ENCODE results near the gene JPH2.

The JPH2 gene

DNA sequence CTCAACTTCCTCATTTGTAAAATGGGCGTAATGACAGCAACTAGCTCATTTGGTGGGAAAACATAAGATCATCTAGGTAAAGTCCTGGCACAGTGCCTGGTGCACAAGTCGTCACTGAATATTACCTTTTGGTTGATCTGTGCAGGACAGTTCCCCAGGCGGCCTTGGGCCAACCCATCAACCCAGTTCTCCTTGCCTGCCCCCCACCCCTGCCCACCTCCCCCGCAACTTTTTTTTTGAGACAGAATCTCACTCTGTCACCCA is 99.2 kb downstream of the JPH2 start:
- TF ChIP-seq, protein P1, sequence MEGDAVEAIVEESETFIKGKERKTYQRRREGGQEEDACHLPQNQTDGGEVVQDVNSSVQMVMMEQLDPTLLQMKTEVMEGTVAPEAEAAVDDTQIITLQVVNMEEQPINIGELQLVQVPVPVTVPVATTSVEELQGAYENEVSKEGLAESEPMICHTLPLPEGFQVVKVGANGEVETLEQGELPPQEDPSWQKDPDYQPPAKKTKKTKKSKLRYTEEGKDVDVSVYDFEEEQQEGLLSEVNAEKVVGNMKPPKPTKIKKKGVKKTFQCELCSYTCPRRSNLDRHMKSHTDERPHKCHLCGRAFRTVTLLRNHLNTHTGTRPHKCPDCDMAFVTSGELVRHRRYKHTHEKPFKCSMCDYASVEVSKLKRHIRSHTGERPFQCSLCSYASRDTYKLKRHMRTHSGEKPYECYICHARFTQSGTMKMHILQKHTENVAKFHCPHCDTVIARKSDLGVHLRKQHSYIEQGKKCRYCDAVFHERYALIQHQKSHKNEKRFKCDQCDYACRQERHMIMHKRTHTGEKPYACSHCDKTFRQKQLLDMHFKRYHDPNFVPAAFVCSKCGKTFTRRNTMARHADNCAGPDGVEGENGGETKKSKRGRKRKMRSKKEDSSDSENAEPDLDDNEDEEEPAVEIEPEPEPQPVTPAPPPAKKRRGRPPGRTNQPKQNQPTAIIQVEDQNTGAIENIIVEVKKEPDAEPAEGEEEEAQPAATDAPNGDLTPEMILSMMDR (IDR thresholded peaks at IDR 0.05), result no peak

DNA sequence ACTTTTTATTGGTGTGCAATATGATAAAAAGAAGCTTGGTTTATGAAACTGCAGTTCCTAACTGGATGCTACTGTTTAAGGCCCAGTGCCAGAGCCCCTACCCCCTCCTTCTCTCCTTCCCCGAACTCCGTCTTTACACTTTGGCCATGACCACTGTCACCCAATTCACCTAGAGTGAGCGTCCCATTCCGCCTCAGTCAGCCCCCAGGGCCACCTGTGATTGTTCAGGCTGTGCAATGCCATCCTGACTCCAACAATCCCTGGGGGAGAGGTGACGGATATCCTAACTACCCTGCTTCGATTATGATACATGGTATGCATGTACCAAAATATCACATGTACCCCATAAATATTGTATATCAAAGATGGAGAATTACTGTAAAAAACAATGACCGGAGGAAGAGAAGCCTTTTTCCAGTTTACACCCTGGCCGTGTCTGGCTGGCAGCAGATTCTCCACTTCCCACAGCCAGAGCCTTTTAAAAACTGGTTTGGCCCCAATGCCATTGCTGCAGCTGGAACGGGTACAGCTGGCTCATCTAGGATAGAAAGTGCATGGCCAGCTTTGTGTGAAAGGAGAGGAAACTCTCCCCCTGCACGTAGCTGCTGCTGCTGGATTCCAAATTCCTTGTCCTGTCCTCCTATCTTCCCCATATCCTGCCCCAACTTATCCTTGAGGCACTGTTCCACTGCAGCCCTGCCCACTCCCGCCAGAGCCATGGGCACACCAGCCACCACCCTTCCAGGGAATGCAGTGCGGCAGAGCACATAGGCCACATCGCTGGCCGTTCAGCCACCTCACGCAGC is 99.7 kb downstream of the JPH2 start:
- TF ChIP-seq, protein P1 (IDR thresholded peaks at IDR 0.05), result no peak

DNA sequence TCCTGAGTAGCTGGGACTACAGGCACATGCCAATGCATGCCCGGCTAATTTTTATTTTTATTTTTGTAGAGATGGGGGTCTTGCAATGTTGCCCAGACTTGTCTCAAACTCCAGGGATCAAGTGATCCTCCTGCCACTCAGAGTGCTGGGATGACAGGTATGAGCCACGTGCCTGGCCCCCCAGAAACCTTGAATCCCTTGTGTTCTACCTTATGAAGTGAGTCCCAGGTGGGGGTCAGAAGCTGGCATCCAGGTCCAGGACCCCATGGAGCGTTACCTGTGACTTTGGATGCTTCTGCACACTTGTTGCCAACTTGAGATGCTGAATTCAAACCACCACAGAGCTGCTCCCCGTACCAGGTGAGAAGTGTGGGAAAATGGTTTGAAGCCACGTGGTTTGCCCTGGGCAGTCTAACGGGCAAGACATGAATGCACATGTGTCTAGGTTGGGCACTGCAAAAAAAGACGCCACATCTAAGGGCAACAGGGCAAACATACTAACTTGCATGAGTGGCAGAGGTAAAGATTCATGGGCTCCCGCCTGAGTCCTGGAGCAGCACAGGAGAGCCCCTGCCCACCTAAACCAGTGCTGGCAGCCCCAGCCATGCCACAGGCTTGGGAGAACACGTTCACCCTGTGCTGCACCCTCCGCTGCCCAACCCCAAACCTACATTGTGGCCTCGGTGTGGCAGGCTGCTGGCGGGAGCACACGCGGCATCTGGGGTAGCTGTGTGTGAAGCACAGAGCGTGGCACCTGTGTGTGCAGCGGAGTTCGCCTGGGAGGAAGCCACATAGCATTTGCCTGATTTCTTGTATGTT is 101.2 kb downstream of the JPH2 start:
- TF ChIP-seq, protein P1 (IDR thresholded peaks at IDR 0.05), result no peak

DNA sequence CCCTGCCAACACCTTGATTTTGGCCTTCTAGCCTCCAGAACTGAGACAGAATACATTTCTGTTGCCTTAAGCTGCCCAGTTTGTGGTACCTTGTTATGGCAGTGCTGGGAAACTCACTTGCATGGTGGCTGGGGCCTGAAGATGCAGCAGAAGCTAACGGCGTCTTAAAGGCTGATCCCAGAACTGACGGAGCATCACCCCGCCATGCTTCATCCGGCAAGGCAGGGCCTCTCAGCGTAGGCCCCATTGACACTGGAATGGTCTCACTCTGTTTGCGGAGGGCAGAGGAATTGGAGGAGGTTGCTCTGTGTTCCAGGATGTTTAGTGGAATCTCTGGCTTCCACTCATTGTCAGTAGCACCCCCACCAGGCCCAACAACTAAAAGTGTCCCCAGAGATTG is 102.1 kb downstream of the JPH2 start:
- TF ChIP-seq, protein P1 (IDR thresholded peaks at IDR 0.05), result no peak

DNA sequence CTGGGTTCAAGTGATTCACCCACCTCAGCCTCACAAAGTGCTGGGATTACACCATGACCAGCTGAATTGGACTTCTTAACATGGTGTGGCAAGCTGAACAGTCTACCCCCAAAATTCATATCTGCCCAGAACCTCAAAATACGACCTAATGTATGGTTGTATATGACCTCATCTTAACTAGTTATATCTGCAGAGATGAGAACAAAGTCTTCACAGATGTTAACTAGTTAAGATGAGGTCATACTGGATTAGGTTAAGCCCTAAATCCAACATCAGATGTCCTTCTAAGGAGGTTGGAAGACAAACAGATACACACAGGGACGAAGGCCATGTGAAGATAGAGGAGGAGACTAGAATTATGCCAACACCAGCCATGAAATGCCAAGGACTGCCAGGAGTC is 102.5 kb downstream of the JPH2 start:
- TF ChIP-seq, protein P1 (IDR thresholded peaks at IDR 0.05), result no peak

DNA sequence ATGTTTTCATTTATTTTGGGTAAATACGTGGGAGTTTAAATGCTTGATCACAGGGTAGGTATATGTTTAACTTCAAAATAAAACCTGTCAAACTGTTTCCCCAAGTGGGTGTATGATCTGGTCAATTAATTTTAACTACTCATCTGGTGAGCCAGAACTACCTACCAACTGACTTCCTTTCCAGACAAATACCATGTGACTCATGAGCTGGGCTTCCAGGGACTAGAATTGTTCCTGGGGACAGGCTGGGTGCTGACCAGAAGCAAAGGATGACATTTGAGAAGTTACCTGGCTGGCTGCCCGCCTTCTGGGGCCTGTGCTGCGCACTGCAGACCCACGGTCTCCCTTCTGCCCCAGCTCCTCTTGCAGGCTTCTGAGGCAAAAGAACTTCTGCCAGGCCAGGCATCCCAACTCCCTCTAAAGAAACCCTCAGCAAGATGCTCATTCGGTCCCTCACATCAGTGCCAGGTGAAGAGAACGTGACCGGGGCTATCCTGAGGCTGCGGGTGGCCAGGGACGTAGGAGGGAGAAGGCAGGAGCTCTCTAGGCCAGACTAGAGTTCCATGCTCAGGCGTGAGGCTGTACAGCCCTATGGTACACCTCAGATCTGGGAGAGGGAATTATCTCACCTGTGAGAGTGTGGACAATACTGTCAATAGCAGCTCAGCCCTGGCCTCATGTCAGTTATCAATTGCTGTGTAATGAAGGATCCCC is 103.6 kb downstream of the JPH2 start:
- TF ChIP-seq, protein P1 (IDR thresholded peaks at IDR 0.05), result no peak

DNA sequence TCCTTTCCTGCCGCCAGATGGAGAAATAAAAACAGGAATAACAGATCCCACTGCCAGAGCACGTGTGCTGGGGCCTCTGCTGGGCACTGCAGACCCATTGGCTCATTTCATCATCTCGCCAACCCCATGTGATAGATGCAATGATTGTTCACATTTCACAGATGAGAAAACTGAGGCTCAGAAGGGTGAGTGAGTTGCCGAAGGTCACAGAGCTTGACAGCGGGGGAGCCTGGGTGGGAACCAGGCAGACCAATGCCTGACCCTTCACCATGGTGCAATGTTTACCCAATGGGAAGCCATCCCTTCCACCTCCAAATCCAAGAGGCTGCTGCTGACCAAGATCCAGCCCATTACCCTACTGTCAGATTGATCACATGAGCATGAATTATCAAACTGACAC is 105.1 kb downstream of the JPH2 start:
- TF ChIP-seq, protein P1 (IDR thresholded peaks at IDR 0.05), result no peak
